Fibroblast of lung (primary cell): Measurements from ENCODE around the gene CNTNAP4. TPM values are rescaled to one million over a fixed set of nuclear protein-coding genes. Genes with fewer than 3 reads are reported as not detected.

ENCODE experiments used
- DNase-seq, 2 donors: peaks; one replicate each; pipeline versions ENCODE4 v3.0.0 to v3.0.0-alpha.2; 2010; ENCODE audit warnings: low read depth in 2 of 2
- H2AFZ ChIP-seq: 2 replicates; pipeline ENCODE4 v1.5.1; 2012; ENCODE audit warnings: low read length, control low read depth, inconsistent platforms
- H3K27ac ChIP-seq: 2 replicates; pipeline ENCODE4 v1.5.1; 2011; ENCODE audit warnings: low read length, control low read depth; ENCODE audit not compliant: insufficient read depth
- H3K27me3 ChIP-seq: 2 replicates; pipeline ENCODE4 v1.5.1; 2011; ENCODE audit warnings: mild to moderate bottlenecking, low read length; ENCODE audit not compliant: control insufficient read depth, insufficient read depth
- H3K36me3 ChIP-seq: 2 replicates; pipeline ENCODE4 v1.5.1; 2011; ENCODE audit warnings: low read length; ENCODE audit not compliant: control insufficient read depth, insufficient read depth
- H3K4me1 ChIP-seq: 2 replicates; pipeline ENCODE4 v1.5.1; 2011; ENCODE audit warnings: low read length; ENCODE audit not compliant: control insufficient read depth, insufficient read depth; ENCODE audit errors: extremely low read depth
- H3K4me2 ChIP-seq: 2 replicates; pipeline ENCODE4 v1.5.1; 2011; ENCODE audit warnings: low read length, control low read depth; ENCODE audit not compliant: insufficient read depth; ENCODE audit errors: extremely low read depth
- H3K4me3 ChIP-seq, 4 experiments: fragments of 200-600 bp in 1 of 4; sonication (generic) in 1 of 4; replicated peaks in 1 of 4; 2 replicates each; pipeline ENCODE4 v1.5.1; 2011 to 2016; ENCODE audit warnings: low read length in 4 of 4, low read depth in 3 of 4, mild to moderate bottlenecking in 3 of 4, control low read depth in 2 of 4, inconsistent platforms in 1 of 4, mixed read lengths in 1 of 4; ENCODE audit not compliant: insufficient read depth in 1 of 4; ENCODE audit errors: control extremely low read depth in 1 of 4
- H3K79me2 ChIP-seq: 2 replicates; pipeline ENCODE4 v1.5.1; 2012; ENCODE audit warnings: mild to moderate bottlenecking, low read length, inconsistent platforms; ENCODE audit not compliant: control insufficient read depth, insufficient read depth
- H3K9ac ChIP-seq: 2 replicates; pipeline ENCODE4 v1.5.1; 2011; ENCODE audit warnings: mild to moderate bottlenecking, low read length, control low read depth; ENCODE audit not compliant: insufficient read depth
- H3K9me3 ChIP-seq: 2 replicates; pipeline ENCODE4 v1.5.1; 2012; ENCODE audit warnings: low read depth, low read length; ENCODE audit not compliant: control insufficient read depth, insufficient read depth
- H4K20me1 ChIP-seq: 2 replicates; pipeline ENCODE4 v1.5.1; 2011; ENCODE audit warnings: low read length; ENCODE audit not compliant: control insufficient read depth, insufficient read depth; ENCODE audit errors: extremely low read depth
- EZH2 ChIP-seq: IDR thresholded peaks from 2 replicates; pipeline ENCODE4 v1.5.1; 2012; ENCODE audit warnings: low read length, control low read depth, mild to moderate bottlenecking; ENCODE audit errors: missing control alignments
- polyA minus RNA-seq: library from RNA; depleted of rRNA, polyadenylated mRNA; stranded (reverse); fragments of >200 nt; gene quantifications from 2 replicates; pipeline ENCODE4 v1.2.3, GENCODE V29; 2011; ENCODE audit warnings: low replicate concordance
- polyA plus RNA-seq, 2 donors: library from polyadenylated mRNA; depleted of rRNA in 1 of 2; stranded (reverse) in 1 of 2; unstranded in 1 of 2; fragments of >200 nt; gene quantifications; 2 replicates each; pipeline ENCODE4 v1.2.1, GENCODE V29; 2011 to 2012; ENCODE audit warnings: missing spikeins in 1 of 2
- total RNA-seq: library from RNA; depleted of rRNA; stranded (reverse); fragments of >200 nt; gene quantifications from 2 replicates; pipeline ENCODE4 v1.2.1, GENCODE V29; 2014
- TF ChIP-seq, protein P1 (sequence below), 2 donors: IDR thresholded peaks in 1 of 2; conservative IDR thresholded peaks in 1 of 2; 1 replicate in 1 of 2; 2 replicates in 1 of 2; pipeline ENCODE4 v1.5.1; 2011 to 2012; ENCODE audit warnings: low read length in 2 of 2, control low read depth in 1 of 2, inconsistent platforms in 1 of 2, low read depth in 1 of 2, mild to moderate bottlenecking in 1 of 2

CNTNAP4 gene
- total RNA-seq (not detected in 2 replicates), polyA plus RNA-seq (not detected in 2 replicates), polyA minus RNA-seq (not detected in 2 replicates)
- polyA plus RNA-seq (2012): not detected in 2 replicates

DNA sequence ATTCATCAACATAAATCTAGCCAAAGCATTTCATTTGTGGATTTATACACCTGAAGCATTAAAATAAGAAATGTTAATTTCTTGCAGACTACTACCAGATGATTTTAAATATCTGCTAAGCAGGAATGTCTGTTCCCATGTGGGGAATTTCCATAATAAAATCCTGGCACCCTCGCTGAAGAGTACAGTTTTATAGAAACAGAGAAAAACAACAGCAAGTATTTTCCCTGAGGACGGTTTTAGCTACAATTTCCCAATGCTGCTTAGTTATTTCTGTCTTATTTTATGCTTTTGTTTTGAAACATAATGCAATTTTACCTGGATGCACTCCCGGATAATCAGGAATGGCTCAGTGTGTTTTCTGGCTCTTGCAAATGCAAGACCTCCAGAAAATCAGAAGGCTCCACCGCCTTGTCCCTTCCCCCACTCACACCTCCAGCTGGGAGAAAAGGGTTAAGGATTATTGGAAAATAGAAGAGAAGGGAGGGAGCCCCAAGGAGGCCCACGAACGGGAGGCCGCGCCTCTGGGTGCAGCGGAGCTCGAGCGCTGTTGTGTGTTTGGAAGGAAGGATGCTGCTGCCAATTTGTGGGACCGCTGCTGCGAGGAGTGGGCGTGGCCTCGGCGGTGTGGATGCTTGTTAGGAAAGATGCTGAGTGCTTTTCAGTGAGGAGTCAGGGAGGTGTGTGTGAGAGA lies at the start of gene CNTNAP4:
Gene CNTNAP4 (plus strand): TSS at position 657 of the 694 bp plus-strand sequence. CDS start 262 bp downstream, outside the sequence.
- H3K9ac ChIP-seq: no peak within 1 kb of the TSS
- H3K4me1 ChIP-seq: no peaks in the 10 kb centered on the region
- no peaks in the 10 kb centered on the region for H3K36me3 ChIP-seq
- no peak within 1 kb of the TSS for H3K27ac ChIP-seq
- H4K20me1 ChIP-seq: no peaks in the 10 kb centered on the region
- DNase-seq: peak in 1 of 2 donors; percentile 6
- no peaks in the 10 kb centered on the region for H3K79me2 ChIP-seq
- no peak within 1 kb of the TSS for H2AFZ ChIP-seq
- no peak within 1 kb of the TSS for H3K4me3 ChIP-seq
- H3K9me3 ChIP-seq: no peaks in the 10 kb centered on the region
- H3K27me3 ChIP-seq: no peaks in the 10 kb centered on the region
- H3K4me2 ChIP-seq: no peak within 1 kb of the TSS
- TF ChIP-seq EZH2: no peak
- TF ChIP-seq, protein P1, sequence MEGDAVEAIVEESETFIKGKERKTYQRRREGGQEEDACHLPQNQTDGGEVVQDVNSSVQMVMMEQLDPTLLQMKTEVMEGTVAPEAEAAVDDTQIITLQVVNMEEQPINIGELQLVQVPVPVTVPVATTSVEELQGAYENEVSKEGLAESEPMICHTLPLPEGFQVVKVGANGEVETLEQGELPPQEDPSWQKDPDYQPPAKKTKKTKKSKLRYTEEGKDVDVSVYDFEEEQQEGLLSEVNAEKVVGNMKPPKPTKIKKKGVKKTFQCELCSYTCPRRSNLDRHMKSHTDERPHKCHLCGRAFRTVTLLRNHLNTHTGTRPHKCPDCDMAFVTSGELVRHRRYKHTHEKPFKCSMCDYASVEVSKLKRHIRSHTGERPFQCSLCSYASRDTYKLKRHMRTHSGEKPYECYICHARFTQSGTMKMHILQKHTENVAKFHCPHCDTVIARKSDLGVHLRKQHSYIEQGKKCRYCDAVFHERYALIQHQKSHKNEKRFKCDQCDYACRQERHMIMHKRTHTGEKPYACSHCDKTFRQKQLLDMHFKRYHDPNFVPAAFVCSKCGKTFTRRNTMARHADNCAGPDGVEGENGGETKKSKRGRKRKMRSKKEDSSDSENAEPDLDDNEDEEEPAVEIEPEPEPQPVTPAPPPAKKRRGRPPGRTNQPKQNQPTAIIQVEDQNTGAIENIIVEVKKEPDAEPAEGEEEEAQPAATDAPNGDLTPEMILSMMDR (conservative IDR thresholded peaks at IDR 0.05 in 1 of 2, IDR thresholded peaks at IDR 0.05 in 1 of 2; ENCODE audit: low read depth in 1 of 2, low read length in 2 of 2): no peak

DNA sequence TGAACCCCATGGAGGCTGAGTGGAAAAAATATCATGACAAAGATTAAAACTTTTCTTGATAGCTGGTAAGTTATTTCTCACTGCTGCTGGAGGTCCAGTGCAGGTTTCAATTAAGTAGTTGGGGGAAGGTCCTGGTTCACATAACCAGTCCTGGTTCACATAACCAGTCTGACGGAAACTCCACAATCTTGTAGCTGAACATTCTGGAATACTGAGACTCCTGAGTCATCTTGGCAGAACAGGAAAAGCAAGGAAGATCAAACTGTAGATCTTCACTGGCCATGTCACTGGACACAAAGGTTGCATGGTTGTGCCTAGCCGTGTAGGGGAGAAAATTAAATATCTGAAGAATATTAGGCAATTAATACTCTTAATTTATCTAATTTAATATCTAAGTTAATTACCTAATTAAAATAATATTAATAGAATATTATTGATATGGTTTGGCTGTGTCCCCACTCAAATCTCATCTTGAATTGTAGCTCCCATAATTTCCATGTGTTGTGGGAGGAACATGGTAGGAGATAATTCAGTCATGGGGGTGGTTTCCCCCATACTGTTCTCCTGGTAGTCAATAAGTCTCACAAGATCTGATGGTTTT lies 48.6 kb upstream of the CNTNAP4 start:
- Histone ChIP-seq H3K27me3 (no peaks in the 10 kb centered on the region), H3K9ac (no peak overlapping the region), H3K4me1 (no peaks in the 10 kb centered on the region), H3K27ac (no peak overlapping the region), H3K36me3 (no peaks in the 10 kb centered on the region), H4K20me1 (no peaks in the 10 kb centered on the region), H3K9me3 (no peaks in the 10 kb centered on the region), H3K79me2 (no peaks in the 10 kb centered on the region), H3K4me3 (no peak overlapping the region), H2AFZ (no peak overlapping the region), H3K4me2 (no peak overlapping the region)
- DNase-seq: no peak
- TF ChIP-seq, protein P1 (conservative IDR thresholded peaks at IDR 0.05 in 1 of 2, IDR thresholded peaks at IDR 0.05 in 1 of 2; ENCODE audit: low read depth in 1 of 2, low read length in 2 of 2): no peak
- TF ChIP-seq EZH2: no peak

DNA sequence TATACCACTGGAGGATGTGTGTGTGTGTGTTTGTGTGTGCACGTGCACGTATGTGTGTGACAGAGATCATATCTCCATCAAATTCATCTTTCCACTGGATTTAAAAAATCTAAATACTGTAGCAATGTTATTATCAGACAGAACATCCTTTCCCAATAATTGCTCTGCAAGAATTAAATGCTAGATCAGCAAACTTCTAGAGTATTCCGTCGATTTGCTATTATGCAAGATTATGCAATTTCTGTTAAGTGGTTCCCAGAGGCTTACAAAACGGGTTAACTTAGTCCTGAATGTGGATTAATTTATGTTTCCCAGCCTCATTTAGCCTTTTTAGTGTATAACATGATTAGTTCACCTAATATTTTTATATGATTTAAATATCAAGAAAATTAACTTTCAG lies 44.5 kb upstream of the CNTNAP4 start:
- no peak overlapping the region for H3K9ac ChIP-seq
- DNase-seq: peak in 1 of 2 donors; percentile 2
- H2AFZ ChIP-seq: no peak overlapping the region
- H3K9me3 ChIP-seq: no peaks in the 10 kb centered on the region
- no peaks in the 10 kb centered on the region for H3K79me2 ChIP-seq
- no peak overlapping the region for H3K4me2 ChIP-seq
- no peak overlapping the region for H3K27ac ChIP-seq
- no peaks in the 10 kb centered on the region for H3K27me3 ChIP-seq
- no peaks in the 10 kb centered on the region for H3K36me3 ChIP-seq
- H4K20me1 ChIP-seq: no peaks in the 10 kb centered on the region
- no peak for TF ChIP-seq EZH2
- TF ChIP-seq, protein P1 (conservative IDR thresholded peaks at IDR 0.05 in 1 of 2, IDR thresholded peaks at IDR 0.05 in 1 of 2; ENCODE audit: low read depth in 1 of 2, low read length in 2 of 2): no peak
- no peak overlapping the region for H3K4me3 ChIP-seq
- H3K4me1 ChIP-seq: no peaks in the 10 kb centered on the region
